NCI-H146 treated with DMSO at 0.1 percent for 48 hours (cell line): ENCODE measurements around the gene TRDN.
"Not testable (repeated sequence)": the region's sequence is repeated elsewhere in the genome, so short reads cannot be mapped to it uniquely, and the experiment has no call there.

ENCODE experiments used
- DNase-seq: peaks from one replicate; lab custom pipeline; 2025; ENCODE audit not compliant: unreplicated experiment; lab: John Stamatoyannopoulos, UW

The TRDN gene

DNA sequence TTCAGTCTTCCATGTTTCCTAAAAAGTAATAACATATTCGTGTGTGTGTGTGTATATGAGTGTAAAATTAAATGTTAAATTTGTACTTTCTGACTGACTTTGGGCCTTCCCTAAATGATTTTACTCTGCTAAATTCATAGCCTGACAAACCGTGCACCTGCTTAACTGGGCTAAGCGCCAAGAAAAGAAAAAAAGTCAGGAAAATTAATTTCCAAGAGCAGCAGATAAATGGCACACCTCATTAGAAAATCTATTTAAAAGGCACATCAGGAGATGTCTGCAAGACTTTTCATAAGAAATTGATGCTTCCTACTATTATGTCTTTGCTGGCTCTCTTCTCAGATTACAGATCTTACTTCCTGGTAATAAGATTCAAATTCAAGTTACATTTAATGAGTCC lies 72.4 kb downstream of the TRDN start:
- peak; percentile 79 for DNase-seq

DNA sequence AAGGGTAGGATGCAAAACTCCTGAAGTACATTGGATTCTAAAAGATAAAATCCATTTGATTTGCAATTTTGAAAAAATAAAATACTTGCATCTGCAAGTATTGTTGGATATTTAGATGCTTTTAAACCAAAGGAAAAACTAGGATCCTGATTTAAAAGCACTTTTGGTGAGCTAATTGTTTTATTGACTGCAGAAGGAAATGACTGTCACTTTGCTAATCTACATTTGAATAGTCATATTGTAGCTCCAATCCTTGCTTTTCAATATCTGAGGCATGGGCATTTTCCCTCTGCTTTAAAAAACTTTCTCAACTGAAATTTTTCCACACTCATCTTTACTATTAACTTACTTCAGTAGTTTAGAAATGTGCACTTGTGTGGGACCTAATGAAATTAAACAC lies 74.1 kb downstream of the TRDN start:
- DNase-seq = no peak

DNA sequence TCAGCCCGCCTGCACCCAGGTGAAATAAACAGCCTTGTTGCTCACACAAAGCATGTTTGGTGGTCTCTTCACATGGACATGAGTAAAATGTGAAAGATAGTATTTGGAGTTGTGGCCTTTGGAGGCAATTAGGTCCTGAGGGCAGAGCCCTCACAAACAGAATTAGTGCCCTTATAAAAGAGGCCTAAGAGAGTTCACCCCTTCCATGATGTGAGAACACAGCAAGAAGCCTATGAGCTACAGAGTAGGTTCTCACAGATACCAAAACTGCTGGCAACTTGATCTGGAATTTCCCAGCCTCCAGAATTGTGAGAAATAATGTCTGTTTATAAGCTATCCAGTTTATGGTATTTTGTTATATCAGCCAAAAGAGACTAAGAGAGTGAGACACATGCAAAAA lies 74.5 kb downstream of the TRDN start:
- DNase-seq = no peak

DNA sequence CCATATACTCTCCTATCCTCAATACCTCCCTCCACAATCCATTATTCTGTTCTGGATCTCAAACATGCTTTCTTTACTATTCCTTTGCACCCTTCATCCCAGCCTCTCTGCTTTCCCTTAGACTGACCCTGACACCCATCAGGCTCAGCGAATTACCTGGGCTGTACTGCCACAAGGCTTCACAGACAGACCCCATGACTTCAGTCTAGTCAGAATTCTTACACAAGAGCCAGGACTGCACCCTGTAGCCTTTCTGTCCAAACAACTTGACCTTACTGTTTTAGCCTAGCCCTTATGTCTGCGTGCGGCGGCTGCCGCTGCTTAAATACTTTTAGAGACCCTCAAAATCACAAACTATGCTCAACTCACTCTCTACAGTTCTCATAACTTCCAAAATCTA lies 76.9 kb downstream of the TRDN start:
- DNase-seq = not testable (repeated sequence)

DNA sequence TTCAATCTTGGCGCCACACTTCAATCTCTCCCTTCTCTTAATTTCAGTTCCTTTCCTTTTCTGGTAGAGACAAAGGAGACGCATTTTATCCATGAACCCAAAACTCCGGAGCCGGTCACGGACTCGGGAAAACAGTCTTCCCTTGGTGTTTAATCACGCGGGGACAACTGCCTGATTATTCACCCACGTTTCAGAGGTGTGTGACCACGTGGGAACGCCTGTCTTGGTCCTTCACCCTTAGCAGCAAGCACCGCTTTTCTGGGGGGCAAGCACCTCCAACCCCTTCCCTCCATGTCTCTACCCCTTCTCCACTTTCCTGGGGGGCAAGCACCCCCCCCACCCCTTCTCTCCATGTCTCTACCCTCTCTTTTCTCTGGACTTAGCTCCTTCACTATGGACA lies 79.3 kb downstream of the TRDN start:
- not testable (repeated sequence) for DNase-seq

DNA sequence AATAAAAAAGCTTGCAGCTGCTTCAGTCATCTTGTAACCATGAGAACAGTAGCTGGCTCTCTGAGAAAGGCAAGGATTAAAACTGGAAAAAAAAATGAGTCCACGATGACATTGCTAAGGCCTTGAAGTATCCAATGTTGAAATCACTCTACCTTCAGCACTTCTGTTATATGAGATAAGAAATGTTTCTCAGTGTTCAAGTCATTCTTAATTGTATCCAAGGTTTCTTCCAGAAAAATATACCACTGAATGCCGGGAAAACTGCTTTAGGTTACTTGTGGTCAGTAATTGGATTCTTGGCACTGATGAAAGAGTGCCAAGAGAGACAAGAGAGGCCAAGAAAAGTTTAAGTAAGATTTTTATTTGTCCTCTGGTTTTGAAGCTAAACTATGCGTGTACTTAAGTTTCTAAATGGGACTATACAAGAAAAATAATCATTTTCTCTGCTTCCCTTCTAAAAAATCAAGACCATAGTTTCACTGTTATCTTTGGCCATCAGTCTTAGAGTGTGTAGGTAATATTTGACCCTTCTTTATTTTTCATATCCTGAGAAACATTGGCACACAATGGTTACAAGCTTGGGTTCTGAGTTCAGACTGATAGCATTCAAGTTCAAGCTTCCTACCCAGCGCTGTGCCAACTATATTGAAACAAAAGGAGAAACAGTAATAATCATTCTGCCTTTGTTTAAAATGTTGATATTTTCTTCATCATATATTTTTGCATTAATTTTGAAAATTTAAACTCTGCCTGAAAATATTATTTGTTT lies 84.6 kb downstream of the TRDN start:
- DNase-seq = no peak

DNA sequence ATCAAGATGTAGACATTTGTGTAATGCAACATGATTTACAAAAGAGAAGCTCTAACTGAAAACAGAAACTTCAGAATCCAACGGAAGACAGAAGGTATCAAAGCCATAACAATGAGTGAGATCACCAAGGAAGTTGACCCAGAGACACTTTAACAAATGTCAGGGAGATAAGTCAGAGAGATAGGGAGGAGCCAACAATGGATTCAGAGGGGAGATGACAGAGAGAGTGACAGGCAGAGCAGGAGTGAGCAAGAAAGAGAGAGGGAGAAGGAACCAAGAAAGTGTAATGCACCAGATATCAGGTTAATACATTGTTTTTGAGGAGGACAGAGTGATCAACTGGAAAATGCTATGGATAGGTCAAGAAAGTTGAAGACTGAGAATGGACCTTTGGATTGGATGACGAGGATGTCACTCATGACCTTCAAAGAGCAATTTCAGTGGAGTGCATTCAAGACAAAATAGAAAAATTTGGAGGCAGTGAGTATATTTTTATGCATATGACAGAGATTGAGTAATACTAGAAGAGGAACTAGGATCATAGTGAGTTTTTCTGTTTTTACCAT lies 86.6 kb downstream of the TRDN start:
- DNase-seq = no peak

DNA sequence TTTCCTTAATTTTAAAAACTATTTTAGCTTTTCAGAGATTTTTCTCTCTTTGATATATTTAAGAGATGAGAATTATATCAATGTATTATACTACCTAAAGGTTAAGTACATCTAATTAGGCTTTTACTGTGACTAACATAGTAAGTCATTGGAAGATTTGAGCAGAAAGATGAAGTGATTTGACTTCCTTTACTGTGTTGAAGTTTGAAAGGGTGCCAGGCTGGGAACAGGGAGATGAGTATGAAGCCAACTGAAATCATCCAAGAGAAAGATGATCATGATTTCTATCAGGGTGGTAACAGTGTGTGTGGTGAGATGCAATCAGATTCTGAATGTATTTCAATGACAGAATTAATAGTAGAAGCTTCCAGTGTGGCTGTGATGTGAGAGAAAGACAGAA lies 87.3 kb downstream of the TRDN start:
- DNase-seq = no peak

DNA sequence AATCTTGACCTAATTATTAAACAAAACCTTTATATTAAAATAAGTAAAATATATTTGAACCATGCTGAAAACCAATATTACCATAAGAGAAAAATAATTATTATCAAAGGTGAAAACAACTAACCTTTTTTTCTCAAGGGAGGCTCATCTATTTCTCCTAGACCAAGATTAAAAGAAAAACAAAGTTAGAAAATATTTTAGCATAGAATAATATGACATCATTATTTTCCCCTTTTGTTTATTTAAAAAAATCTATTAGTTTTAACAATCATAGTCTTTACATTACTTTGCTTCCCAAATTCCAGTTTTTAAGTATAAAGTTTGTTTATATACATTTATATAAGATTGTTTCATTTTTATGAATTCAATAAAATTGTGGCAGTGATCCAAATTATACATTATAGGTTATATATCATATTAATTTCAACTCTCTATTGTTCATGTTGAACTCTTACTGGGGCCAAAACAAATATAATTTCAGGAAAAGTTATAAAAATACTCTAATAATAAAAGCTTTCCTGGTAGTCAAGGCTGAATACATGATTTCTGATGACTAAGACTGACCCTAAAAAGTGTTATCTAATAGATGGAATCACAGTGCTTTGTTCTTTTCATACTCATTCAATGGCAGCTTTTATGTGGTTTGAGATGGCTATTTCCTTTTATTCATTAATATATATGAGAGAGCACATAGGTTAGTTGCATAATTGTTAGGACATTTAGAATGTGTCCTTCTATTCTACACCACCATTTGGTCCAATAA lies 89.4 kb downstream of the TRDN start:
- DNase-seq = no peak

DNA sequence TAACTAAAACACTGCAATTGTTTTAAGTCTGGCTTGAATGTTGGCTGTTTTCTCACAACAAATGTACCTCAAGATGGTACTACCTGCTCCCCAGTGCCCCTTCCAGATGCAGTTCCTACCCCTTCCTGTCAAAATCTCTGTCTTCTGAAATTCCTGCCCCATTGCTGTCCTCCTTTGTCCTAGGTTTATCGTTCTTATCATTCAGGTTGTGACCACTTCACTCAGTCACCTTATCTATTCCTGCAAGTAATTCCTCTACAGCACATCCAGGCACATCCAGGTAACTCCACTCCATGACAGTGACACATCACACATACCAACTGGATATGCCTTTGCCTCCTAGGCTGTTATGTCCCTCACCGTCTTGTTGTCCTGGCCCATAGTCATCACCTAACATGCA lies 90.2 kb downstream of the TRDN start:
- no peak for DNase-seq

DNA sequence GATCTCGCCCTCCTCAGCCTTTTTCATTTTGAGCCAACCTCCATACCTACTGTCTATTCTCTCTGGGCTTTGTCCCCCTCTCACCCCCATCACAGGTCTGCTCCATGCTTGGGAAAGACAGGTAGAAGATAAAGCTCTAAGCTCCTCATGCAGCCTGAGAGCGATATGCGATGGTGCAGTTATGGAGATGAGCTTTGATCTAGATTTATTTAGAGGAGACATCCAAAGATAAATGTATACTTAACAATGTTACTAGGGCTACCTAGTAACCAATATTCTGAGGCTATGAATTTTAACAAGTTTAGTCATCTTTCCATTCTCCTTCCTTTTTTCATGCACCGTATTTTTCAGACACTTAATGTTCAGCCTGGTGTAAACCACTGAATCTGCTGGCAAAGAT lies 95.3 kb downstream of the TRDN start:
- no peak for DNase-seq

DNA sequence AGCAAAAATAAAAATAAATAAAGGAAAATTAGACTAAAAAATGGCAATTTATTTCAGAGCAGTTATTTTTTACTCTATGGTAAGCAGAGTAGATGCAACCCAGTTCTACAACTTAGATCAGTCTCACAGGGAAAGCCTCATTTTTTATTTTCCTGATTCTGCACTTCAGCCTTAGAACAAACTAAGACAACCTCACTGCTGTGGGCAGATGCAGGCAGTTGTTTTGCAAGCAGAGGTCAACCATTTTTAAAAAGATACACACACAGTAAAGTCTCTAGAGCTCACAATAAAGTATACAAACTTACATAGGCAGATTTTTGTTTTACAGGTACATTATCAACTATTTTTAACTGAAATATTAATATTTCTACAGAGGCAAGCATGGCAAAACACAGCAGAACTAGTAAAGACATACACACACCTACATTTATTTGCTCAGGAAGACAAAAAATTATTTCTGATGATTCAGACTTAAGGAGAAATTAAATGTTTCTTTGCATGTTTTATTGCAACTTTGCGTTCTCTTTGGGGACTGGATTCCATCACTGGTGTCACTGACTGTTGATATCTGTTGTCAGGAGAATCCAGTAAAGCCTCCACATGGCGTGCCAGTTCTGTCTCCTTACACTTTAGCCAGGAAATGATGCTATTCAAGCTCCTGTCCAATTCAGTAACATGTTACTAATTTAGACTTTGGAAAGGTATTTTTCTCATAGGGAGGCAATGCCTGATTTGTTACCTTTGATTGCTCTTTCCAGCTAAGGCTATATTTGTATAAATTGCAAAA lies 102.7 kb downstream of the TRDN start:
- no peak for DNase-seq

DNA sequence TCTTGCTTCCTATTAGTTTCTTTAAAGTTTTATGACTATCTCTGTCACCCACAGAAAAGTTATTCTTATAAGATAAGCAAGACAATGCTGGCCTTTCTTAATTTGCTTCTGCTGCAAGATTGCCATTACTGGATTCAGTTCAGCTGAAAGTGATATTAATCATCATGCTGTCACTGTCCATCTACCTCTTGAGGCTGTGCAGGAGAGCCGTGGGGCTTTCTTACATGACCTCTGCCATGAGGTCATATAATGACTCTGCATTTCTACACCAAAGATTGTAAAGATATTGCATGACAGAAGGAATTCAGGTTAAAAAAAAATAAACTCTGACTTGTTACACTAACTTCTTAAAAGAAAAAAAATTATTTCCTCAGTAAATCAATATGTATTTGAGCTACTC lies 106.9 kb downstream of the TRDN start:
- DNase-seq = no peak

DNA sequence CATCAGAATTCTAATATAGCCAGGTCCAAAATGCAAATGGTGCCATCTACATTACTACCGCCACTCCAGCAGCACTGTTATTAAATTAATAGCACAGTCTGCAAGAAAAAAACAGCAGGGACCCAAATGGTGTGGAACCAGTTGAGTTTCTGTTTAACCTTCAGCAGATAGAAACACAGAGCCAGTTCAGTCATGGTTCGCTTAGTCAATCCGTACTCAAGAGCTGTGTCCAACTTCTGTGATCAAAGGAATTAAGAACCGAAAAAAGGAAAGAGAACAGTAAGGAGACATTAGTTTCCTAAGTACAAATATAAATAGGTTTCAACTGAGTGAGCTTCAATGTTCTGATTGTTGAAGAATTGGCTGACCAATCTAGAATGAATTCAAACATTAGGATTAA lies 107.7 kb downstream of the TRDN start:
- DNase-seq = no peak

DNA sequence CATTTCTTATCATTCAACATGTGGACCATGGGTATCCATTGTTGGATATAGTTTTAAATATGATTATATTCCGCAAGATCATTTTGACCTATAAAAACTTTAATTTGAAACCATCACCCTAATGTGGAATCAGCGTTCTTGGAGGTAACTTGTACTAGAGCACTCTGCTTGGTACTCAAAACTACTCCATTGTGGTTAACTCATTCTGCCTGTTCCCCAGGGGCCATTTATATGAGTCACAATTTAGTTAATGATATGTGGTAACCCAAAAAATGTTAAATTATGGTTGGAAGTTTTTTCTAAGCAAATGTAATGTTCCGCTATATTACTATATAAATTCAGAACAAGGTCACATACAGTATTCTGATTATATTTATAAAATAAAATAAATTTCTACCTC lies 109.3 kb downstream of the TRDN start:
- no peak for DNase-seq

DNA sequence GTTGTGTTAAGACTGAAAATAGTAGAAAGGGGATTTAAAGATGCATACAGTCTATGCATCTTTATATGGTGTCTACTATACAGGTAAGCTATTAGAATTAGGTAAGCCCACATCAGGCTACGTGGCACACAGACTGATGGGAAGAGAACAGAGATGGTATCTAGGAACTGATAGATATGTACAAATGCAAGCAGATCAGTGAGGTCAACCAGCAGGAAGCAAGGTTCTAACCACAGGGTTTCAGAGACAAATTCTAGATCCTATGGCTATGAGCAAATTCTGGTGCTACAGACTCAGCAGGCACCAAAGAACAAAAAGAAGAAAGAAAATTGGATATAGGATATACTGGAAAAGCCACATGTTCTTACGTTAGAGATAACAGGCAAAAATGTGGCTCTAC lies 110.6 kb downstream of the TRDN start:
- no peak for DNase-seq

DNA sequence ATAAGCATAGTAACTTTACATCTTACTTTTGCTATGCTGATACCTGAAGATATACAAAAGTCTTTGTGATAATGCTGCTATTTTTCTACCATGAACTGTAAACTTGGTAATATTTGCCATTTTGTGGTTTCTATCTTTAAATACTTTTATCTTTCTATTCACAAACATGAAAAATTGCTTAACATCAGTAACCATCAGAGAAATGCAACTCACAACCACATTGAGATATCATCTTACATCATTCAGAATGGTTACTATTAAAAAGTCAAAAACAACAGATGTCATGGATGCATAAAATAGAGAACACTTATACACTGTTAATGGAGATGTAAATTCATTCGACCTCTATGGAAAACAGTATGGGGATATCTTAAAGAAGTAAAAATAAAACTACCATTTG lies 112.0 kb downstream of the TRDN start:
- DNase-seq = no peak

DNA sequence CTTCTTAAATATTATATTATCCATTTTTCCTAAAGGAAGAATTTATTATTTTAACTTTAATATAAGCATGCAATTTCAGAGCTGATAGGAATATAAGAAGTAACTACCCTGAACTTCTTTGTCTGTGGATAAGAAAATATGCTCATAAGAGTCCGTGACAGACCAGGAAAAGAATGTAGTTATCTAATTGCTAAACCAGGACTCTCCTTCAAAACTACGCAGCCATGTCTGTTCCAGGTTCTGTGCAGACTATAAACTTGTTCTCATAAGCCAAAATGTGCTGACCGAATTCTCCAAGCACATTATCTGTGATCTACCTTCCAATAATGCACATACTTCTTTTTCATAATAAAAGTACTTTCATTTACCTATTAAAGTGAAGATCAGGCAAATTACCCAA lies 116.5 kb downstream of the TRDN start:
- no peak for DNase-seq

DNA sequence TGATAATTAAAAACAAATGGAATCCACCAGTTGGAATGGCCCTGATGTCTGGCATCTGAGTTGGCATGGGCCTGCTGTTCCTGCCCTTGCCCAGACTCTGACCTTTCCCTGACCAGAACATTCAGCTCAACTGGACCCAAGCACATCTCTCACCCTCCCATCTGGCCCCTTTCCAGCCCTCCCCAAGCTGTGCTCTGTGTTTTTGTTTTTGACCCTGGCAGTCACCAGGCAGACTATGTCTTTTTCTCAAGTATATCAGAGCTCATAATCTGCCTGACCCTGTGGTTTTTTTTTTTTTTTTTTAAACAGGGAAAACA lies 117.6 kb downstream of the TRDN start:
- DNase-seq = no peak

DNA sequence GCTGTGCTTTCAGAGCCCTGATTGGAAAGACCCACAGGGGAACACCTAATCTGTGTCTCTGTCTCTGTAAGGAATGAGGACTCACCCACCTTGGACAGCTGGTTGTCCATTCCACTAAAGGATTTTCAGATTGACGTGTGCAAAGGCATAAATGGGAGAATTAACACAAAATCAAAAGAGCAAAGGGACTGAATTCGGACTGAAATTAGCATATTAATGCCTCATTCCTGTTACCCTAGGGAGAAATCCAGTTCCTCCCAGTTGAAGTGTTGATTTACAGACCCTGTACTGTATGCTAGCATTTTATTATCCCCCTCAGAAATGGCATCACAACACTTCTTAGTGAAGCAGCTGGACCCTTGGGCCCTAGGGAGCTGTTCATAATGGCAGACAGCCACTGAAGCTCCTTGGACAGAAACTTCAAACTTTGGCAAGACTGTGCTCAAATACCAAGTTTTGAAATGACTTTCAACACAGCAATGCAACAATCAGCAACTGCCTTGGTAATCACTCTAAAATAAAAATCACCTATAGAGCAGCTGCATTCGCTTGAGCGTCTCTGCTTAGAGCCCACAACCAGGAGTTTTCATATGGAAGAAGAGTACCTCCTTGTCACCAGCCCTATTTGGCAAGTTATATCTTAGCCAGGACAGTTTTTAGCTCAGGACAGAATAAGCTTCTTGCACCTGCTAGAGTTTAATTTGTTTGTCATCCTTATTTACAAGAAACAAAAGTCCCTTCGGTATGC lies 118.1 kb downstream of the TRDN start:
- no peak for DNase-seq

DNA sequence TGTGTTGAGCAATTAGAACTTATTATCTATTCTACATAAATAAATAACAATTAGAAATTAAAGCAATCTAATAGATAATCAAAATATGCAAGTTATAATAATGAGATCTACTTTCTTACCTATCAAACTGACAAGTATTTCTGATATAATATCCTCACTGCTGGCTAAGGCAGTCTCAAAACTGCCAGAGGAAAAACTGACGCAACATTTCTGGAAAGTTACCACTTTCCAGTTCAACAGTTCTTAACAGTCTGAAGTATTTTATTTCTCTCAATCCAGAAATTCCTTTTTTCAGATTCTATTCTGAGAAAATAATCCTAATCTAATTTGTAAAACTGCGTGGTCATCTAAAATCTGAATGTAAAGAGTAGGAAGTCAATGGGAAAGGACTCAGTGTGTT lies 121.0 kb downstream of the TRDN start:
- no peak for DNase-seq
